Measurements from ENCODE around the gene DDX43.

DNA sequence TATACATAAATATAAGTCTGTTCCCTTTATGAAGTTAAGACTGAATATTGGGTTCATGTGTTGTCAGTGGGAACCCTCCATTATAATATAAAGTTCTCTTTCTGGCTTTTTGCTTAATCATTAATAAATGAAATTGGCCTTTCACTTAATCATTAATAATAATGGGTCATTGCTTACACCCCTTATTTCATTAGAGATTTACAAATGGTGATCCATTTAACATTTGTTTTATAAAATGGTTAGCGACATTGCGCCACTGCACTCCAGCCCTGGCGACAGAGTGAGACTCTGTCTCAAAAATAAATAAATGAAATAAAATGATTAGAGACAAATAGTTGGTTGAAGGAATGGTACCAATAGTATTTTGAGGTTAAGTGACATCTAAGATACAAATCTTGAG, 18.5 kb downstream of the DDX43 start:
- TF ChIP-seq, protein P1, sequence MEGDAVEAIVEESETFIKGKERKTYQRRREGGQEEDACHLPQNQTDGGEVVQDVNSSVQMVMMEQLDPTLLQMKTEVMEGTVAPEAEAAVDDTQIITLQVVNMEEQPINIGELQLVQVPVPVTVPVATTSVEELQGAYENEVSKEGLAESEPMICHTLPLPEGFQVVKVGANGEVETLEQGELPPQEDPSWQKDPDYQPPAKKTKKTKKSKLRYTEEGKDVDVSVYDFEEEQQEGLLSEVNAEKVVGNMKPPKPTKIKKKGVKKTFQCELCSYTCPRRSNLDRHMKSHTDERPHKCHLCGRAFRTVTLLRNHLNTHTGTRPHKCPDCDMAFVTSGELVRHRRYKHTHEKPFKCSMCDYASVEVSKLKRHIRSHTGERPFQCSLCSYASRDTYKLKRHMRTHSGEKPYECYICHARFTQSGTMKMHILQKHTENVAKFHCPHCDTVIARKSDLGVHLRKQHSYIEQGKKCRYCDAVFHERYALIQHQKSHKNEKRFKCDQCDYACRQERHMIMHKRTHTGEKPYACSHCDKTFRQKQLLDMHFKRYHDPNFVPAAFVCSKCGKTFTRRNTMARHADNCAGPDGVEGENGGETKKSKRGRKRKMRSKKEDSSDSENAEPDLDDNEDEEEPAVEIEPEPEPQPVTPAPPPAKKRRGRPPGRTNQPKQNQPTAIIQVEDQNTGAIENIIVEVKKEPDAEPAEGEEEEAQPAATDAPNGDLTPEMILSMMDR (IDR thresholded peaks at IDR 0.05) = no peak
- no peak for TF ChIP-seq EZH2 (IDR thresholded peaks at IDR 0.05)
